Measurements from ENCODE around the gene SYT6. TPM values are rescaled to one million over a fixed set of nuclear protein-coding genes. Genes with fewer than 3 reads are reported as not detected.

Gene SYT6
- total RNA-seq, 1 experiment from 2014 or later: not detected

DNA sequence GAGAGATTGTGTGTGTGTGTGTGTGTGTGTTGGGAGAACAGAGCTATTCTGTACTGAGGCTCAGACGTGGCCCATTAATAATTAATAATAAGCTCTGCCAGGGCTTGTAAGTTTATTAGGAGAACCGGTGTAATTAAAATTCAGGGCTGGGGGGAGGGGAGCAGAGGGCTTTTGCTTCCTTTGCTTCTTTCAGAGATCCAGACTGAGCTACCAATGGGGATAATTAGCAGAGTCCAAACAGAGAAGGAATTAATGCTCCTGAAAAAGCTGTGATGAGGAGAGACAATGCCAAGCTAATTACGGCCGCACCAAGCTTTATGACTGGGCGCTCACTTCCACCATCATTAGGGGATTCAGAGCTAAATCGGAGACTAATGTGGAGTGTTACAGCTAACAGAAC, 4.5 kb downstream of the SYT6 start:
- Histone ChIP-seq H4K20me1 (ENCODE audit: insufficient read depth) (no peaks in the 10 kb centered on the region), H3K27ac (ENCODE audit: low read depth, low read length) (no peak overlapping the region), H3K27me3 (ENCODE audit: insufficient read depth, low read length) (0 out of 2 replicates have a peak, but pooled peaks cover 4% of the 10 kb centered on the region), H3K4me2 (ENCODE audit: low read length) (no peak overlapping the region), H3K9ac (ENCODE audit: low read length) (no peak overlapping the region), H3K36me3 (ENCODE audit: control insufficient read depth in 1 of 2, insufficient read depth in 2 of 2, low read length in 2 of 2) (no peaks in the 10 kb centered on the region), H3K9me2 (ENCODE audit: insufficient read depth) (no peaks in the 10 kb centered on the region), H3K9me3 (ENCODE audit: control insufficient read depth in 1 of 2, insufficient read depth in 1 of 2, low read depth in 1 of 2, low read length in 2 of 2) (no peaks in the 10 kb centered on the region), H3K4me3 (replicated peaks in 1 of 2; ENCODE audit: low read depth in 1 of 2, low read length in 2 of 2) (no peak overlapping the region), H2AFZ (ENCODE audit: low read depth, low read length, poor library complexity, severe bottlenecking) (no peak overlapping the region), H3K79me2 (ENCODE audit: insufficient read depth, low read length) (no peaks in the 10 kb centered on the region), H3K4me1 (ENCODE audit: control insufficient read depth in 1 of 2, insufficient read depth in 2 of 2, low read length in 2 of 2) (no peaks in the 10 kb centered on the region)
- no peak for TF ChIP-seq SRF (IDR thresholded peaks at IDR 0.05; ENCODE audit: low read depth)
- no peak for TF ChIP-seq ZBTB33 (IDR thresholded peaks at IDR 0.05; ENCODE audit: extremely low read depth, insufficient replicate concordance, low read length)
- no peak for TF ChIP-seq CTCF (IDR thresholded peaks at IDR 0.05 in 2 of 3, conservative IDR thresholded peaks at IDR 0.05 in 1 of 3; ENCODE audit: borderline replicate concordance in 1 of 3, insufficient read depth in 1 of 3, low read depth in 2 of 3, low read length in 2 of 3)
- TF ChIP-seq EZH2 (IDR thresholded peaks at IDR 0.05): no peak
- no peak for TF ChIP-seq ELF1 (IDR thresholded peaks at IDR 0.05; ENCODE audit: borderline replicate concordance, low read depth)
- TF ChIP-seq RAD21 (IDR thresholded peaks at IDR 0.05; ENCODE audit: low read depth): no peak
- TF ChIP-seq JUND (IDR thresholded peaks at IDR 0.05): no peak
- no peak for TF ChIP-seq MAX (IDR thresholded peaks at IDR 0.05)
- TF ChIP-seq, protein P1, sequence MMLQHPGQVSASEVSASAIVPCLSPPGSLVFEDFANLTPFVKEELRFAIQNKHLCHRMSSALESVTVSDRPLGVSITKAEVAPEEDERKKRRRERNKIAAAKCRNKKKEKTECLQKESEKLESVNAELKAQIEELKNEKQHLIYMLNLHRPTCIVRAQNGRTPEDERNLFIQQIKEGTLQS (IDR thresholded peaks at IDR 0.05): no peak
- no peak for TF ChIP-seq EZH2phosphoT487 (IDR thresholded peaks at IDR 0.05; ENCODE audit: borderline replicate concordance)
- TF ChIP-seq YY1 (IDR thresholded peaks at IDR 0.05; ENCODE audit: extremely low read depth, insufficient replicate concordance, low read depth, low read length): no peak
- no peak for TF ChIP-seq CEBPB (IDR thresholded peaks at IDR 0.05; ENCODE audit: low read depth)
- no peak for TF ChIP-seq CBX3 (IDR thresholded peaks at IDR 0.05; ENCODE audit: low read depth)
- no peak for TF ChIP-seq SIN3A (IDR thresholded peaks at IDR 0.05; ENCODE audit: low read depth)
- TF ChIP-seq SP1 (IDR thresholded peaks at IDR 0.05; ENCODE audit: low read depth): no peak
- TF ChIP-seq EGR1 (IDR thresholded peaks at IDR 0.05; ENCODE audit: low read depth): no peak
- ChIA-PET RAD21 (ENCODE audit: low non-redundant PET in 1 of 2, low total read pairs in 2 of 2, uncharacterized antibody in 2 of 2, unreplicated experiment in 2 of 2) (no interaction called here), POLR2A (no interaction called here), CTCF (no interaction called here)
- DNase-seq (ENCODE audit: low read depth, low spot score) (no peak), ATAC-seq (no peak)
- intact Hi-C loops (cut with micrococcal nuclease): no loop called here
- BruUV-seq (replicated peaks): no TSS peak
